GM06990 (cell line): Measurements from ENCODE around the gene DQX1.

Experiments used
- DNase-seq: peaks from one replicate; pipeline ENCODE4 v3.0.0-alpha.2; 2011; ENCODE audit not compliant: insufficient read length; ENCODE audit errors: extremely low read depth
- H3K27me3 ChIP-seq: replicated peaks from 2 replicates; pipeline ENCODE4 v1.6.0; 2011; ENCODE audit warnings: low read length; ENCODE audit not compliant: control insufficient read depth, insufficient read depth
- H3K36me3 ChIP-seq: 2 replicates; pipeline ENCODE4 v1.5.1; 2011; ENCODE audit warnings: low read length; ENCODE audit not compliant: control insufficient read depth, insufficient read depth
- H3K4me3 ChIP-seq: replicated peaks from 2 replicates; pipeline ENCODE4 v1.5.1; 2011; ENCODE audit warnings: low read depth, mild to moderate bottlenecking, control low read depth, low read length
- TF ChIP-seq, protein P1 (sequence below): IDR thresholded peaks from 2 replicates; pipeline ENCODE4 v1.5.1; 2011; ENCODE audit warnings: low read length, control low read depth, mild to moderate bottlenecking, inconsistent platforms; ENCODE audit not compliant: insufficient read depth, poor library complexity, severe bottlenecking

Gene DQX1

DNA sequence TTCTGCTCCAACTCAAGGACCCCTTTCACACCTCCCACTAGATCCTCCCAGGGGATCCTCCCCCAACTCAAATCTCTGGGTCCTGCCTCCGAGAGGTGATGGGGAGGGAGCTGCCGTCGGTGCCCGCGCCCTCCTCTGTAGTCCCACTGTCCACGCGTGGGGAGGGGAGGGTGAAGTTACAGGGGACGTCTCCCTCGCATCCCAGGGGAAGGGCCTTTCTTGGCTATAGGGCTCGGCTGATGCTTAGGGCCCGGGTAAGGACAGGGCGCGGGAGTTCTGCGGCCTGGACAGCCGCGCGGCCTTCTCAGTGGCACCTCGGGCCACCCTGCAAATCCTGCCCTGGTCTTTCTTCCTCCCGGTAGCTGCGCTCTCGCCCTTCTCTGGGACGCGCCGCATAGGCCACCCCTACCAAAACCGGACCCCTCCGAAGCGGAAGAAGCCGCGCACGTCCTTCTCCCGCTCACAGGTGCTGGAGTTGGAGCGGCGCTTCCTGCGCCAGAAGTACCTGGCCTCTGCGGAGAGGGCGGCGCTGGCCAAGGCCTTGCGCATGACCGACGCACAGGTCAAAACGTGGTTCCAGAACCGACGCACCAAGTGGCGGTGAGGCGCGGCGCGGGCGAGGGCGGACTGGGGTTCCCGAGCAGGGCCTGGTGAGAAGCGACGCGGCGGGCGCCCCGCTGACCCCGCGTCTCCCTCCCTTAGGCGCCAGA lies 10.6 kb downstream of the DQX1 start:
- peak; percentile 37 for DNase-seq
- TF ChIP-seq, protein P1, sequence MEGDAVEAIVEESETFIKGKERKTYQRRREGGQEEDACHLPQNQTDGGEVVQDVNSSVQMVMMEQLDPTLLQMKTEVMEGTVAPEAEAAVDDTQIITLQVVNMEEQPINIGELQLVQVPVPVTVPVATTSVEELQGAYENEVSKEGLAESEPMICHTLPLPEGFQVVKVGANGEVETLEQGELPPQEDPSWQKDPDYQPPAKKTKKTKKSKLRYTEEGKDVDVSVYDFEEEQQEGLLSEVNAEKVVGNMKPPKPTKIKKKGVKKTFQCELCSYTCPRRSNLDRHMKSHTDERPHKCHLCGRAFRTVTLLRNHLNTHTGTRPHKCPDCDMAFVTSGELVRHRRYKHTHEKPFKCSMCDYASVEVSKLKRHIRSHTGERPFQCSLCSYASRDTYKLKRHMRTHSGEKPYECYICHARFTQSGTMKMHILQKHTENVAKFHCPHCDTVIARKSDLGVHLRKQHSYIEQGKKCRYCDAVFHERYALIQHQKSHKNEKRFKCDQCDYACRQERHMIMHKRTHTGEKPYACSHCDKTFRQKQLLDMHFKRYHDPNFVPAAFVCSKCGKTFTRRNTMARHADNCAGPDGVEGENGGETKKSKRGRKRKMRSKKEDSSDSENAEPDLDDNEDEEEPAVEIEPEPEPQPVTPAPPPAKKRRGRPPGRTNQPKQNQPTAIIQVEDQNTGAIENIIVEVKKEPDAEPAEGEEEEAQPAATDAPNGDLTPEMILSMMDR, result no peak
- Histone ChIP-seq H3K36me3 (no peaks in the 10 kb centered on the region), H3K27me3 (peaks cover 2% of the 10 kb centered on the region; the same call in 1 of the 2 replicates), H3K4me3 (no peak overlapping the region)

DNA sequence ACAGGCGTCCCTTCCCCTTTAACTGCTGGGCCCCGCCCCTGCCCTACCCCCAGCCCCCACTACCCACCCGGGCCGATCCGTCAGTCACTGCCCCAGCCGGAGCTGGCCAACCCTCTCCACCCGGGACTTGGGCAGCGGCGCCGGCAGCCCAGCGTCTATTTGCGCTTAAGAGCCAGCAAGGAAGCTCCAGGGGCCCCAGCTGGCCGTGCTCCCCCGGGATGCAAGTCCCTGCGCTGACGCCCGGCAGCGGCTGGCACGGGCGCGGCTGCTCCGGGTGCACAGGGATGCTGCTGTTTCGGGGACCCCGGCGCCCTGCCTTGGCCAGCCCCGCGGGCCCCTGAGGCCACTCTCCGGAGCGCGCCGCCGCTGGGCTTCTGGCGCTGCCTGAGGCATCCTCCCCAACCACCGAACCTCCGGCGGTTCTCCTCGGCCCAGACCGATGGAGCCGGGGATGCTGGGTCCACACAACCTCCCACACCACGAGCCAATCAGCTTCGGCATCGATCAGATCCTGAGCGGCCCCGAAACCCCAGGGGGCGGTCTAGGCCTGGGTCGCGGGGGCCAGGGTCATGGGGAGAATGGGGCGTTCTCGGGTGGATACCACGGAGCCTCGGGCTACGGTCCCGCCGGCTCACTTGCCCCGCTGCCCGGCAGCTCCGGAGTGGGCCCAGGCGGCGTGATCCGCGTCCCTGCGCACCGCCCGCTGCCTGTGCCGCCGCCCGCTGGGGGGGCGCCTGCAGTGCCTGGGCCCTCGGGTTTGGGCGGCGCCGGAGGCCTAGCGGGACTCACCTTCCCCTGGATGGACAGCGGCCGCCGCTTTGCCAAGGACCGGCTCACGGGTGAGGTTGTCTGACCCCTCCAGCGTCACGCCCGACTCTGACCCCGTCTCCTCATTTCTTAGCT lies 11.4 kb downstream of the DQX1 start, which contains the start of gene TLX2:
TLX2 (plus strand) TSS at position 83 of the 903 bp plus-strand sequence; CDS start at position 440, 357 bp downstream.
- H3K4me3 ChIP-seq, result peak within 1 kb of the TSS; percentile 46
- peaks cover 2% of the 10 kb centered on the region; the same call in 1 of the 2 replicates for H3K27me3 ChIP-seq
- H3K36me3 ChIP-seq, result no peaks in the 10 kb centered on the region
- TF ChIP-seq, protein P1, result peak; percentile 12
- no peak for DNase-seq

DNA sequence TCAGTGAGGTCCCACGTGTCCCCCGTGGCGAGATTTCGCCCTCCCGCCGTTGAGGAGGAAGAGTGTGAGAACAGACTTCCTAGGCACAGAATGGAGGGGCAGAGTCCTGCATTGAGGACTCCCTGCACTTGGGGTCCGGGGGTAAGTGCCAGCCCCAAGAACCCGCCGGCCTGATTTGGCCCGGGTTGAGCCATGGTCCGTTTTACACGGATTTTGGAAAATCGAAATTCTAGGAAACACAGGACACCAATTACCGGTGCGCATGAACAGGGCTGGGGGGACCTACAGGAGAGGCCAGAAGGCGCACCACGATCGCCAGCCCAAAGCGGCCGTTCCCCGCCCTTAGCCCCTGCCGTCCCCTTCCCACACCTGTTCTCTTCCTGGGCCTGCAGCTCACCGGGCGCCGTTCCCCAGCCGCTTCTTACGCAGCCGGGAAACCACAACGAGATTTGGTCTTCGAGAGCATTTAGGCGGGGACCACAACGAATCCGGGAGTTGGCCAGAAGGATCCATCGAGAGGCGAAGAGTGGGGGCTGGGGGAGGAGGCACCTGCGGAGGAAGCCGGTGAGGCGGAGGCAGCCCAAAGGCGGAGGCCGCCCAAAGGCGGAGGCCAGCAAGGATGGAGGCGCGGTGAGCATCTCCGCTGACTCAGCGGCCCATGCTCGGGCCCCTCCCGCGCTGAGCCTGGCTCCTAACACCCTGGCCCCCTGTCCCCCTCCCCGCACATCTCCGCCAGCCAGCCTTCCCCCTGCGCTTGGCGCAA lies 12.2 kb downstream of the DQX1 start:
- peak overlapping the region; percentile 46 for H3K4me3 ChIP-seq
- TF ChIP-seq, protein P1, result no peak
- H3K27me3 ChIP-seq, result peaks cover 2% of the 10 kb centered on the region; the same call in 1 of the 2 replicates
- no peaks in the 10 kb centered on the region for H3K36me3 ChIP-seq
- DNase-seq, result peak; percentile 33

DNA sequence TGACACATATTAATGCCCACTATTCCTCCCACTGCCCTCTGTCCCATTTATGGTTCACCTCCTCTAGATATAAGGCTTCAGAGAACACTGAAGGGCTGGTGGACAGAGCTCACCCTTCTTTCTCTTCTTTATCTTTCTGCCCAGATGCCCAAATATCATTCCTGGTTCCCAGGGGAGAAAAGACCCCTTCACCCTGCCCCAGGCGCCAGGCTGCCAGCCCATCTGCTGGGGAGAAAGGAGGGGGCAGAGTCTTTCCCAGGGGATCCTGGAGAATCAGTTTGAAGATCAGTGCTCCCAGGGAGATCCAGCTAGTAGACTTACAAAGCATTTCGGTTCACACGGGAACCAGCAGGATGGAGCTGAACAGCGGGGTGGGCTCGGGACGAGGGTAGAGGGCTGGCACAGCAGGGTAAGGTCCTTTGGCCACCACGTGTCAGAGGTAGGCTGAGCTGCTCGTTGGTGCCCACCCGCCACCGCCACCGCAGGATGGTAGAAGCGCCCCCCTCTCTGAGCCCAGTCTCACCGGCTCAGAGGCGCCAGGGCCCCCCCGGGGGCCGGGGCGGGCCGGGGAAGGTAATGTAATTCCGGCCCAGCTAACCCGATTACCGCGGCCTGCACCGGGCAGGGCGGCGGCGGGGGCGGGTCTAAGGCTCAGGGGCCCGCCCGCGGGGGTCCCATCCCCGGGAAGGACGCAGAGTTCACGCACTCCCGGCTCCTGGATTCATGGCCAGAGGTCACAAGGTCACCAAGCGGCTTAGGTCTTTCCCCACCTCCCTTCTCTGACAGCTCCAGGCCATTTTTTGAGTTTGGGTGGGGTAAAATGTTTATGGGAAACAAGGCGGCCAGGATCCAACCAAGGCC lies 13.1 kb downstream of the DQX1 start:
- no peaks in the 10 kb centered on the region for H3K36me3 ChIP-seq
- H3K4me3 ChIP-seq, result no peak overlapping the region
- TF ChIP-seq, protein P1, result no peak
- DNase-seq, result no peak
- H3K27me3 ChIP-seq, result peaks cover 2% of the 10 kb centered on the region; the same call in 1 of the 2 replicates
